OCI-LY7 (cell line): ENCODE data around the gene NXN. TPM values are rescaled to one million over a fixed set of nuclear protein-coding genes. Genes with fewer than 3 reads are reported as not detected.

Experiments
- BruUV-seq: library from RNA; stranded (reverse); fragments of 400-500 nt; replicated peaks from 2 replicates; lab custom pipeline; 2021; lab: Mats Ljungman, UMichigan
- CTCF ChIA-PET: fragments of 300-600 bp; sonication (Branson Sonifier 250); formaldehyde crosslinking; loops from one replicate; lab custom pipeline; 2022; ENCODE audit warnings: antibody characterized with exemption; ENCODE audit not compliant: unreplicated experiment; lab: Charles Lee
- POLR2A ChIA-PET: fragments of 300-600 bp; sonication (Branson Sonifier 250); formaldehyde crosslinking; loops from one replicate; lab custom pipeline; 2022; ENCODE audit warnings: antibody characterized with exemption; lab: Charles Lee
- DNase-seq: peaks from one replicate; pipeline ENCODE4 v3.0.0-alpha.2; 2015; ENCODE audit warnings: low spot score
- H2AFZ ChIP-seq: fragments of 200-600 bp; sonication (generic), shearing (Covaris generic); 2 replicates; pipeline ENCODE4 v1.6.1; 2014; ENCODE audit warnings: mild to moderate bottlenecking, antibody characterized with exemption, low read length, moderate library complexity
- H3K27ac ChIP-seq: fragments of 200-600 bp; sonication (generic); 2 replicates; pipeline ENCODE4 v1.5.1; 2014; ENCODE audit warnings: mixed run types, low read depth, mild to moderate bottlenecking, moderate library complexity, low read length, inconsistent platforms; ENCODE audit not compliant: poor library complexity, severe bottlenecking
- H3K36me3 ChIP-seq: fragments of 200-600 bp; sonication (generic); 2 replicates; pipeline ENCODE4 v1.6.1; 2014; ENCODE audit warnings: mild to moderate bottlenecking, antibody characterized with exemption, low read length, moderate library complexity, mixed read lengths; ENCODE audit not compliant: insufficient read depth
- H3K4me1 ChIP-seq: fragments of 200-600 bp; sonication (generic); 2 replicates; pipeline ENCODE4 v1.5.1; 2014; ENCODE audit warnings: mild to moderate bottlenecking, low read length; ENCODE audit not compliant: insufficient read depth, poor library complexity, severe bottlenecking
- H3K4me2 ChIP-seq: fragments of 200-600 bp; sonication (generic); 2 replicates; pipeline ENCODE4 v1.6.1; 2014; ENCODE audit warnings: mild to moderate bottlenecking, low read length
- H3K4me3 ChIP-seq: fragments of 200-600 bp; sonication (generic); 2 replicates; pipeline ENCODE4 v1.5.1; 2014; ENCODE audit warnings: mild to moderate bottlenecking, low read depth, low read length; ENCODE audit not compliant: poor library complexity, severe bottlenecking
- H3K79me2 ChIP-seq: fragments of 200-600 bp; sonication (generic); 2 replicates; pipeline ENCODE4 v1.6.1; 2016; ENCODE audit warnings: low read depth, mild to moderate bottlenecking, low read length, moderate library complexity, mixed read lengths; ENCODE audit not compliant: insufficient read depth
- H3K9me2 ChIP-seq: fragments of 200-600 bp; sonication (generic); 2 replicates; pipeline ENCODE4 v1.6.1; 2016; ENCODE audit warnings: mild to moderate bottlenecking, low read length, mixed read lengths; ENCODE audit not compliant: insufficient read depth
- H3K9me3 ChIP-seq: fragments of 200-600 bp; sonication (generic); 2 replicates; pipeline ENCODE4 v1.6.1; 2014; ENCODE audit warnings: mild to moderate bottlenecking, mixed run types, low read length, mixed read lengths
- H4K20me1 ChIP-seq: fragments of 200-600 bp; sonication (generic); 2 replicates; pipeline ENCODE4 v1.6.1; 2014; ENCODE audit warnings: mild to moderate bottlenecking, antibody characterized with exemption, low read length, moderate library complexity, mixed read lengths; ENCODE audit not compliant: insufficient read depth
- EZH2phosphoT487 ChIP-seq: fragments of 200-600 bp; sonication (generic); IDR thresholded peaks from 2 replicates; pipeline ENCODE4 v1.6.1; 2018; ENCODE audit warnings: low read depth, borderline replicate concordance, mild to moderate bottlenecking, mixed run types, antibody characterized with exemption, low read length, moderate library complexity, mixed read lengths
- intact Hi-C: fragments of 100-400 bp; cut with micrococcal nuclease; formaldehyde crosslinking; loops from one replicate; pipeline ENCODE4 v1.10.0; 2022; ENCODE audit not compliant: unreplicated experiment
- total RNA-seq, 2 experiments: library from RNA; depleted of rRNA in 1 of 2; stranded (reverse); fragments of >200 nt in 1 of 2; shearing (Covaris generic) in 1 of 2; gene quantifications; 2 replicates each; pipeline ENCODE4 v1.2.3, GENCODE V29; 2014 to 2022
- TF ChIP-seq, protein P1 (sequence below): fragments of 200-600 bp; sonication (generic); conservative IDR thresholded peaks from 2 replicates; pipeline ENCODE4 v1.5.1; 2014; ENCODE audit warnings: mild to moderate bottlenecking, antibody characterized with exemption, low read length, moderate library complexity, mixed read lengths

Gene NXN
- total RNA-seq, 2 experiments from 2014 or later = 1.3 to 2.8 TPM

DNA sequence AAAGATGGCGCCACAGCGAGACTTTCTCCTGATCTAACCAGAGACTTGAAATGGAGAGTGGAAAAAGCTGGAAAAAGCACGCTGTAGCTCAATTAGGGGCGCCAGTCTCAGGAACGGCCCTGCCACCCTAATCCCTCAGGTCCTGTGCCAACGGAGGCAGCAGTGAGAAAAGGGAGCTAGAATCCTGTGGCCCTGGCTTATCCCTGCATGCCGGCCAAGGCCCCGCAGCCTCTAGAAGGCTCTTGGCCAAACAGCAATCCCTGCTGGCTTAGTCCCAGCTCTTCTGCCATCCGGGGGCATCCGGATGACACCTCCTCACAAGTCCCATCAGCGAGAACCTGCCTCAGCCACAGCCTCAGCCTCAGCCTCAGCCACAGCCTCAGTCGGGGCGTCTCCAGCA is 127.7 kb downstream of the NXN start:
- no peaks in the 10 kb centered on the region for H4K20me1 ChIP-seq
- POLR2A ChIA-PET = interaction anchor here (0.6 kb wide), 1 partner anchor 602 kb away, joined by 3 read pairs; no protein-coding TSS in a partner anchor
- no peaks in the 10 kb centered on the region for H3K79me2 ChIP-seq
- TF ChIP-seq EZH2phosphoT487 = no peak
- TF ChIP-seq, protein P1, sequence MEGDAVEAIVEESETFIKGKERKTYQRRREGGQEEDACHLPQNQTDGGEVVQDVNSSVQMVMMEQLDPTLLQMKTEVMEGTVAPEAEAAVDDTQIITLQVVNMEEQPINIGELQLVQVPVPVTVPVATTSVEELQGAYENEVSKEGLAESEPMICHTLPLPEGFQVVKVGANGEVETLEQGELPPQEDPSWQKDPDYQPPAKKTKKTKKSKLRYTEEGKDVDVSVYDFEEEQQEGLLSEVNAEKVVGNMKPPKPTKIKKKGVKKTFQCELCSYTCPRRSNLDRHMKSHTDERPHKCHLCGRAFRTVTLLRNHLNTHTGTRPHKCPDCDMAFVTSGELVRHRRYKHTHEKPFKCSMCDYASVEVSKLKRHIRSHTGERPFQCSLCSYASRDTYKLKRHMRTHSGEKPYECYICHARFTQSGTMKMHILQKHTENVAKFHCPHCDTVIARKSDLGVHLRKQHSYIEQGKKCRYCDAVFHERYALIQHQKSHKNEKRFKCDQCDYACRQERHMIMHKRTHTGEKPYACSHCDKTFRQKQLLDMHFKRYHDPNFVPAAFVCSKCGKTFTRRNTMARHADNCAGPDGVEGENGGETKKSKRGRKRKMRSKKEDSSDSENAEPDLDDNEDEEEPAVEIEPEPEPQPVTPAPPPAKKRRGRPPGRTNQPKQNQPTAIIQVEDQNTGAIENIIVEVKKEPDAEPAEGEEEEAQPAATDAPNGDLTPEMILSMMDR = no peak
- no peaks in the 10 kb centered on the region for H3K9me2 ChIP-seq
- H3K4me3 ChIP-seq = no peak overlapping the region
- no TSS peak for BruUV-seq
- no peaks in the 10 kb centered on the region for H3K9me3 ChIP-seq
- H3K4me1 ChIP-seq = no peaks in the 10 kb centered on the region
- DNase-seq = no peak
- intact Hi-C loops = no loop called here
- no peak overlapping the region for H2AFZ ChIP-seq
- H3K4me2 ChIP-seq = no peak overlapping the region
- CTCF ChIA-PET = interaction anchor here (0.6 kb wide), 1 partner anchor 233 kb away, joined by 4 read pairs; no protein-coding TSS in a partner anchor
- no peaks in the 10 kb centered on the region for H3K36me3 ChIP-seq
- no peak overlapping the region for H3K27ac ChIP-seq

DNA sequence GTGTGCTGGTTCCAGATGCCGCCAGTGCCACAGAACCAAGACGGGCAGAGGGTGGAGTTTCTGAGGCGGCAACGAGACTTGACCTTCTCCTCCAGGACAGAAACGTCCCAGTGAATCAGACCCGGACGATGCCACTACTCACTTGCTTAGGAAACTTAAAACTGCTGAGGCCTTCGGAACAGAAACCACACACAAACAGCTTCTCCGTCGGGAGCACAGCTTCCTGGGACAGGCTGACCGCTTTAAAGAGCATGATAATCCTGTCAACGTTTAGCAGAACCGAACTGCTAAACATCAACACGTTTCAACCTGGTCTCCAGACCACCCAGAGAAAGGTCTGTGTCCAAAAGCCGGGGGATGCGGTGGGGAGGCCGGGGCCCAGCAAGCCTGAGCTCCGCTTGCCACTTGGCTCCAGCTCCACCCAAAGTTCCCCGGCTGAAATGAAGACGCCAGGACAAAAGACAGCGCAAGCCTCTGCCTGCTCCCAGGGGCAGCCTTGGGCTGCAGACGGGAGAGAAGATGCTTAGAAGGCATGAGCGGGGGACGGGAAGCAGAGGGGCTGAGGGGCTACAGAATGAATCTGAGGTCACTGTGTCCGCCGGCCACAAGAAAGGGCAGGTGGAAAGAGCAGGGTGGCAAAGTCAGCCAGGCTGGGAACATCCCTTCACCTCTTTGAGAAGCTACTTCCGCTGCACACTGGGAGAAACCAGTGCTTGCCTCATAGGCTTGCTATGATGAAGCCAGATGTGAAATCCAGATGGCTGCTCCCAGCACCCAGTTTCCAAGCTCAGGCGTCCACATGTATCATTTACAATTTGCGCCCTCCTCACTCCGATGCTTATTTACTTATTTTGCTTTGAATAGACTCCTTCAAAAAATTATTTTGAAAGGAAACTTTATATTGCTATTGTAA is 128.5 kb downstream of the NXN start:
- Histone ChIP-seq H3K9me3 (no peaks in the 10 kb centered on the region), H3K79me2 (no peaks in the 10 kb centered on the region), H3K27ac (no peak overlapping the region), H3K4me2 (no peak overlapping the region), H3K36me3 (no peaks in the 10 kb centered on the region), H3K9me2 (no peaks in the 10 kb centered on the region), H3K4me1 (no peaks in the 10 kb centered on the region), H2AFZ (no peak overlapping the region), H3K4me3 (no peak overlapping the region), H4K20me1 (no peaks in the 10 kb centered on the region)
- TF ChIP-seq, protein P1 = no peak
- TF ChIP-seq EZH2phosphoT487 = no peak
- POLR2A ChIA-PET = interaction anchor here (0.8 kb wide), 1 partner anchor 10 kb away, joined by 3 read pairs; no protein-coding TSS in a partner anchor
- BruUV-seq = no TSS peak
- CTCF ChIA-PET = no interaction called here
- intact Hi-C loops = no loop called here
- no peak for DNase-seq
